RPMI7951 (cell line): ENCODE data around the gene SEMA3C. TPM values are rescaled to one million over a fixed set of nuclear protein-coding genes. Genes with fewer than 3 reads are reported as not detected.

Experiments
- DNase-seq: peaks from one replicate; pipeline ENCODE4 v3.0.0-alpha.2; 2012; ENCODE audit warnings: low read depth
- total RNA-seq: library from RNA; depleted of rRNA; stranded (reverse); fragments of >200 nt; shearing (Covaris generic); gene quantifications from 2 replicates; pipeline ENCODE4 v1.2.3, GENCODE V29; 2014

SEMA3C gene
- total RNA-seq, 1 experiment from 2014 or later, result 119 TPM

DNA sequence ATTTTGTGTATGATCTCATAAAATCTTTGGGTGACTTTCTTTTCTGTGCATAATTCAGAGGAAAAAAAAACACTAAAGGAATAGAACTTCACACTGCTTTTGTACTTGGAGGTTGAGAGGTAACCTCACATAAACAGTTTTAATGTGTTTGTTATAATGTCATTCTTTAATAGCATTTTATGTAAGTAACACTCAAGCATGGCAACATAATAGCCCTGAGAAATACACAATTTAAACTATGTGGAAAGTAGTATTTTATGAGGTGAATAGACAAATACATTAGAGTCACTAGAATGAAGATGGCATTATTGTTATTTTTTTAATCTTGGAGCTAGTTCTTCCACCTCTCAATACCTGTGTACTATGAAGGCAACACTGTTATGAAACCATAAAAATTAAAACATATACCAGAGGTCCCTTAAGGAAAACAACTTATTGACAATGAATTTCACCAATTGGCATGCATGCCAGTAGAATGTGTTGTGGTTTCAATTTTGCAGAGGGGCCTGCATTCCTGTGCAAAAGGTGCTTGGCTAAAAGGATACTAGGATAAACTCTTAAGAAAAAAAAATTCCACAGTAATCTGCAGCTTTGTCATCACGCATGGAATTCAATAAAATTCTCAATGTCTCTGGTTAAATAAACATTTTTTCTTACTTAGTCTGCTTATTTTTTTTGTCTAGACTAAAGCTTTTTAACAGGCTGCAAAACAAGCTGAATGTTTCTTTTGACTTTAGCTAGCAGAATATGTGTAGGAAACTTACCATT lies 177.9 kb downstream of the SEMA3C start:
- peak; percentile 40 for DNase-seq

DNA sequence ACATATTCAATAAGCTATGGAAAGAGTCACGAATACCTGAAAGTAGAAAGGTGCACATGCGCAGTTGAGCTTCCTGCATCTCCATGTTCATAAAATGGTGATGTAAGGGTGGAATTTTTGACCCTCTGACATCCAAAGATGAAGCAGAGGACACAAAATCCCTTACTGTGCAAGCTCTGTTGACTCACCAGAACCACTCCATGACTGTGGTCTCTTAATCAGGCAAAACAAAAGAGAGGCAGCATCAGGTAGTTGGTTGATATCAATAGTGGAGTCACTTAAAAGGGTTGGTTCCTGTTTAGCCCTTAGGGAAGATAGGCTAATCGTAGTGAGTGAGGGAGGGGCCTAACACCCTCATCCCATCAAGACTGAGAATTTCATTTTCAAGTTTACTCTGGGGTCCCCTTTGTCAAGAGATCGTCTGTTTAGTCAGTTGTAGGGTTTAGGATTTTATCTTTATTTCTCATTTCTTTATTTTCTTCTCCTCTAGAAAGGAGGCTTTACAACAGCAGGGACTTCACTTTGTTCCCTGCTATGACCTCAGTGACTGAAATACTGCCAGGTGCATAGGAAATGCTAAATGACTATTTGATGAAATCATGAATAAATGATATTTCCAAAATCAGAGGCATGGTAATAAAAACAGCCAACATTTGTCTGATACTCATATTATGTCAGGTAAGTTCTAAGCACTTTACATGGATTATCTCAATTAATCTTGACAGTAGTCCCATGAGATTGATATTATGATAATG lies 182.3 kb downstream of the SEMA3C start:
- DNase-seq, result peak; percentile 19

DNA sequence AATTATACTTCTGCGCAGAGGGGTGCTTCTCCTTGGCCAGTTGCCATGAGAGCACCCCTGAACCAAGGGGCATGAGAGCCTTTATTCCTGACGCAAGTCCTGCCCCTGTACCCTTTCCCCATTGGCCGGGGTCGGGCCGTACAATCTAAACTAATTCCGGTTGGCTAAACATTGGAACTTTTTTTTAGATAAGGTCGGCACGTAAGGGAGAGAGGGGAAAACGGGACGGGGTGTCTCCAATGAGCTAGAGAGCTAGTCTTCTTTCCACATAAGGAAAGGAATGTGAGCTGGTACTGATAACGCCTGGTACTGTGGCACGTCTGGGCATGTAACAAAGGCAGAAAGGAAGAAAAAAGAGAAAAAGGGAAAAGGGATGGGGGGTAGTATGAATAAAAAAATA lies 183.5 kb downstream of the SEMA3C start:
- DNase-seq, result no peak

DNA sequence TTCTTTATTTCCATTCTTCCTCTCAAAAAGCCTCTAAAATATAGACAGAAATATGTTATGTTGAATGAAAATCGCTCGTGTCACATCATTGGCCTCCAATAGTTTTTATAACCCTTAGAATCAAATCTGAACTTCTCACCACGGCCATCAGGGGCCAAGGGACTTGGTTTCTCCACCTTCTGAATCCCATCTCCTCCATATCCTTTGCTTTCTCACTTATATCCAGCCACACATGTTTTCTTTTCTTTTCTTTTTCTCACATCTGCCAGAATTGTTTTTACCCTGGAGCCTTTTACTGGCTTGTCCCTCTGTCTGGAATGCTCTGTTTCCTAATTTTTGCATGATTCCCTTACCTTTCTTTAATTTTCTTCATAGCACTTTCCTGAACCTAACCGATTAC lies 184.8 kb downstream of the SEMA3C start:
- DNase-seq, result no peak

DNA sequence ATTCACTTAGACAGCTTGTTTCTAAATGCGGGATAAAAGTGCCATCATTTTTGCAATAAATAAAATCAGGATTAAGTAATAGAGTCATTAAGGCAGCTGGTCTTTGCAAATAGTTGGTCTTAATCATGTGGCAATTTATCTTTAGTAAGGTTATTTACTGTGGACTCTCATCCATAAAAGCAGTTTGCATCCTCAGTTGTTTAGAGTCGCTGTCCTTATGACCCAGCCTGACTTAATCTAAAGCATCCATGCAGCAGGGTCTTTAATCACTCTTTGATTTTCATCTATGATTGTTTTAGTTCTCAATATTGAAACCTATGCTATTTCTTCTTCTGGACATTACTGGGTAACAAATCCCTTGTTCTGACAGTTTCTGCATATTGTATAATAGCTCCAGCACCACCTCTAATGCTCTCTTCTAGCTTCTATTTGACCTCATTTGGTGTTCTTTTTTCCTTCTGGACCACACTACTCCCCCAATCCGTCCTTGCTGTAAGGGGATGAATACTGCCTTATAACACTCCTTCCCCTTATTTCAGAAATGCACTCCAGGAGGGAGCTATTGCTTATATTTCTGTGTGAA lies 185.4 kb downstream of the SEMA3C start:
- DNase-seq, result no peak

DNA sequence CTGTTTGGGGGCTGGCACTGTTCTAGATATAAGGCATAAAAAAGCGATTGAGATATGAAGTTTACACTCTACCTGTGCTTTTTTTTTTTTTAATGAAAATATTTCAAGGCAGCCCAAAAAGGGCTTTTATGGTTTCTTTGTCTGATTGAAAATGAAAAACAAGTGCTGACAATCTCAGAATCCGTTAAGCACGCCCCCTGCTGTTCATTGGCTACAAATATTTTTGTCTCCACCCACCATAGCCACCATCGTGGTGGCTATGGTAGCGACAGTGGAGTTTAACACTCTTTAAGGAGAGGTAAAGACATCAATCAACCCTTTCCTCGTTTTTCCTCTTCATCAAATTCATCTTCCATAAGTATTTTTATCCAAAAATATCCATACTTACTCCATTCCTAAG lies 186.2 kb downstream of the SEMA3C start:
- peak; percentile 41 for DNase-seq

DNA sequence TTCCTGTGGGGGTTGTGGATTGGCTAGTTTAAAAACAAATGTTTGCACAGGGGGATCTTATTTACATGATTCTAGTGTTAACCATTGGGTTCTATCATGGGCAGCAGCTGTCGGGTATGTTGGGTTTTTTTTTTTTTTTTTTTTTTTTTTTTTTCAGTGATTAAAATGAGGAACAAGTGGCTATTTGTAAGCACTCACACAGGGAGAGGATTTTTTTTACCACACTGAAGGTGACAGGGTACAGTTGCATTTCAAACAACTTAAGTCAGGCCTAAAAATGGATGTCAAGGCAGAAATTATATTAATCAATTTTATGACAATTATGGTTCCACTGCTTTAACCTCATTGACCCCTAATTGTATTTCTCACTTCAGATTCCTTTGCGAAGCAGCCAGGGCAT lies 187.6 kb downstream of the SEMA3C start:
- no peak for DNase-seq

DNA sequence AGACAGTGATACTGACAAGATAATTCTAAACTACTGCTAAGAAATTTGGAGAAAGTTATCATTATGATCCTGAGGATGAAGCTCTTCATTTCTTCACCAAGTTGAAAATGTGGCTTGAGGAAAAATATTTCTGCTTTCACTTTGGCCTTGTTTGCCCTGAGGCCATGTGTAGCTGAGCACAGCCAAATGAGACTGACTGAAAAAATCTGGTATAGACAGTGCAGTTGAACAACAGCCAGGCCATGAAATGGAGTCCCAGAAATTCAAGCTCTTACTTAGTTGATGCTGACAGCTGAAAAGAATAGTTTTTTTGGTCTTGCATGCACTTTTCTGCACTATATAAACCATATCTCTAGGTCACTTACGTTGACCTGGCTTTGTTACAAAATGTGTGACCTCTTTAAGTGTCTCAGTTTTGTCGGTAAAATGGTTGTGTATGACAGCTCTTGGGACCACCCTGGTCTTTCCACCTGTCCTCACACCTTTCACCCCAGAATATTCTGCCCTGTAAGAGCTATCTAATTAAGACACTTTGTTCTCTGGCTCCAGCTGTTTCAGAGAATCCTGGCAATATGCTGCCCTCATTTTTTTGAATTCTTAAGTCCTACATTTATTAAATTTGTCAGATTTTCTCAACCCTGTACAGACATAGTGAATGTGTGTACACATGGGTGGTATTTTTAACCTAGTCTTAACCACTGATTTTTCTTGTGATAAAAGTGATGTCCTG lies 189.1 kb downstream of the SEMA3C start:
- peak; percentile 79 for DNase-seq

DNA sequence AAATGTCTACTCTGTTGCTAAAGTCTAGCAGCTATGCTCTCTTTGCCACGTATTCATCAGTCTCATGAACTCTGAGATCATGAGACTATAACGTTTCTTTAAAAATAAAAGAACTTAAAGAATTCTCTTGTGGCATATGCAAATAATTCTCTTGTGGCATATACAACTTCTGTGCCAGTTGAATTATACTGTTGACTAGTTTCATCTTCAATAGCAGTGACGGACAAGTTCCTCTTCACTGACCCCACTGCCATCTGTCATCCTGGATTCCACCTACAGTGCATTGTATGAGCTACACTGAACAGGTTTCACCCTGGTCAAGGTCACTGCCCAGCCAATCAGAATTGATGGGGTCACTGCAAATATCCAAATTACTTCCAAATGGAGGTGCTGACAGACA lies 192.2 kb downstream of the SEMA3C start:
- DNase-seq, result no peak

DNA sequence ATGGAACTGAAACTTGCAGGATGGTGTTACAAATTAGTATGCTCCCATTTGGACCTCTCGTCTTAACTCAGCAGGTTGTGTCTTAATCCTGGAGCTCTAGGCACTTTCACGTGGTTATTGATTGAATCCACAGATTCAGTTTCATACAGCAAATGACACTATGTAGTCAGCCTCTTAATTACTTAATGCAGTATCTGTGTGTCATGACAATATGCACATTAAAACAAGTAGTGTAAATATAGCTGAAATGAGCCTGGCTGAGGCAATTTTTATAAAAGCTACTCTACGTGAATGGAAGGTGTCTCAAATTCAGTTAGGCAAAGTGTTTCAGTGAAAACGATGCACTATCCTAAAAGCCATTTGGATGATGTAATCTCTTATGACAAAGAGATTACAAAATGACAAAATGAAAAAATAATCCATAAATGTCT lies 193.7 kb downstream of the SEMA3C start:
- DNase-seq, result no peak

DNA sequence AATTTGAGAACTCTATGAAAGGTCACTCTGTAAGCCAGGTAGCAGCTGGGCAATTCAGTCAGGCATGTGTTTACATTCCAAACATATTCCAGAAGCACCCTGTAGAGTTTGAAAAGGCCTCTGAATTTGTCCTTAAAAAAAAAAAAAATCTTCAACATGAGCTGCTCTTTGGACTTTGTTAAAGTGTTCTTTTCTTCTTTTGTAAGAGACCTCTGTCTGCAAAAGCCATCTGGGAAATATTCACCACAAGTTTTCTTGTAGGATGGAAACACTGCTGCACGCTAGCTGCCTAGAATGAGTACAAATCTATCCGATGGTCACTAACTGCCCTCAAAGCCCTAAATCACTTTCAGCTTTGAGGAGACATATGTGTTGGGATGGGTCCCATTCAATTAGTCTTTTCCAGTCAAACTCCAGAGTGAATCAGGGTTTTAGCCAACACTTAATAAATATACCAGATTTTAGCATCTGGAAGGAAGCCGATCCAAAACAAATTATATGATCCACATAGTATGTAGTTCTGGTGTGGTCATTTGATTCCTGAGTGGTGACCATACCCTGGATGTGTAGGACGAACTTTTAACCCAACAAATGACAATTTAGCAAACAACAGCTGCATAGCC lies 194.5 kb downstream of the SEMA3C start:
- DNase-seq, result peak; percentile 74

DNA sequence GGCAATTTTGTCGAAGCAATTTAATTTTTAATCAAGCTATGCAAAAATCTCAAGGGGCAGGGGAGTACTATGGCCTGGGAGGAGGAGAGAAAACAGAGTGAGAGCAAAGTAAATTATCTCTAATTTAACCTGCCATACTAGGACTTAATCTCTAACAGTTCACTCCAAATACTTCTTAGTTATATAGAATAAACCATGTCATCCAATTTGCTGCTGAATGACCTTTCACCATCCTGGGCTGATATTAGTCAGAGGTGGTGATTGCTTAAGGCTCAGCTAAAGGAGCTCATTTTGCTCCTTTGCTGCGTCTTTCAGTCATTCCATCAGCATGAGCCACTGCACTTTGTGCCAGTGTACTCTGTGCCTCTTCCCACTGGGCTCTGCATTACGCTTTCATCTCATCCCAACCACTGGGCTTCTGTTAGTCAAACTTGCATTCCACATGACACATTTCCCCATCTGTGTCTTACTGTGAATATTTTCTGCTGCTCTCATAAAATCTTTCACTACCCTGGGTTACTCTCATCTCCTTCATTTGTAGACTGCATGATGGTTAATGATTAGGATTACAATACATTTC lies 196.1 kb downstream of the SEMA3C start:
- DNase-seq, result peak; percentile 99

DNA sequence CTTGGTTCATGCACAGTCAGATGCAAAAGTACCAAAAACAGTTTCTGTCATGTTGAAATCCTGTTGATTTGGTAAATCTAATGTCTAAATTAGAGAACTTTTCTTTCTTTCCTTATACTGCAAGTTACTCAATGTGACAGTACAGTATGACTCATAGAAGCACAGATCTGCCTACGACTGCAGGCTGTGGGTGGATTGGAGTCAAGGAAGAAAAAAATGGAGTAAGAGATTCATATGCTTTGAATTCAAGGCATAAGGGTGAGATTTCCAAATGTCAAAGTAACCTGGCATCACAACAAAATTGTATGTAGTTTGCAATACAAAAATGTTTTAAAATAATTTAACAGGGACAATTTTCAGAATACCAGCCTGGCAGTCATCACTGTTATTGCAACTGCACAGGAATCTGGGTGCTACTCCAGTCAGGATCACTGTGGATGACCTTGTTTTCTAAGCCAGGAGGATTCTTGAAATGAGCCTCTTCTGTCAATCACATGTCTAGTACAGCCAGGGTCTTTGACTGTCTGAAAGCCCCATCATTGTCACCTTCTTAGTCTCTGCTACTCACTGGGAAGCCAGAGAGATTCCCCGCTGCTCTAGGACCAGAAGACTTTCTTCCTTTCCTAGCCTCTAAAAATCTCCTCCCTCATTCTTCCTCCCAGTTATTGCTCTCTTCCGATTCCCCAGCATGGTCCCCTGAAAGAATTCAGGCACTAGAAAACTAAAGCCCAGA lies 196.8 kb downstream of the SEMA3C start:
- peak; percentile 82 for DNase-seq

DNA sequence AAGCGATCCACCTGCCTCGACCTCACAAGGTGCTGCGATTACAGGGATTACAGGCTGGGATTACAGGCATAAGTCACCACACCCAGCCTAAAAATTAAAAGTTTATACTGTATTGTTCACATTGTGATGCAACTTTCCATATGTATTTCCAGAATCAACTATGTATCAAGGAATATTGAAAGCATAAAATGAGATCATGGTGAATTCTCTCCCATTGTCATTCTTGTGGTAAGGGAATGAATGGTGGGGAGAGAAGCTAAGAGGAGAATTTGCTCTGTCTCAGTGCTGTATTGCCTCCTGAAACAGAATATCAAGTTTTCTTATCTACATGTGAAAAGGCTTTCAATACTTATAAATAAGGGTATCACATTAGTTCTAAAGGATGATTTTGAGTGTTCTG lies 198.7 kb downstream of the SEMA3C start:
- DNase-seq, result no peak

DNA sequence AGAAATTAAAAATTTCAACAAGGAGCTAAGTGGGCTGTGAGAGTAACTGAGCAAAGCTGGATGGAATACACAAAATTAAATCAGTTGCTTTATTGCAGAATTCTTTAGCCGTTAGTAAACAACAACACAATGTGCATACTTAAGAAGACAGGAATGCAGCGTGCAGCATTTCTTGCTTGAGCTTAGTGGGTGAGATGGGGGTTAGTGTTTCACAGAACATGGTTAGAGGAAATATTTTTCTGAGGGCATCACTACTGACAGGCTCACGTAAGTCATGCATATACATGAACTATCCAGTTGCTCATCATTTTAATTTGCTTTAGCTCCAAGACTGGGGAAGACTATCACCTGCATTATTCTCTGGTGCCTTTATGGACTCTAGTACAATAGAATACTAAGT lies 199.6 kb downstream of the SEMA3C start:
- peak; percentile 45 for DNase-seq

DNA sequence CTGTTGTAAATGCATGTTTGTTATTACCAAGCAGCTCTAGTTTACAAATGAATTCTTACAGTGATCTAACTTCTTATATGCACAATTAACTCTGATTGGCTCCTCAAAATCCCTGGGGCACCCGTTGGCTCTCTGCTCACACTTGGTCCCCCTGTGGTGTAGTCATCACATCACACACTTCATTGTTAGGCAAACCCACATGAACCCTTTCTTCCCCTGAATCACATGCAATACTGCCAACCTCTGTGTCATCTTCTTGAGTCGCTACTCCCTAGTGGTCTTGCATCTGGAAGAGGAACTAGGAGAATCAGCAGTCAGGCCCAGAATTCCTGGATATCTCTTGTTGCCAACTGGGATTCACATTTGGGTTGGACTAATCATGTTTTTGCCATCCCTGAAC lies 207.3 kb downstream of the SEMA3C start:
- DNase-seq, result peak; percentile 75

DNA sequence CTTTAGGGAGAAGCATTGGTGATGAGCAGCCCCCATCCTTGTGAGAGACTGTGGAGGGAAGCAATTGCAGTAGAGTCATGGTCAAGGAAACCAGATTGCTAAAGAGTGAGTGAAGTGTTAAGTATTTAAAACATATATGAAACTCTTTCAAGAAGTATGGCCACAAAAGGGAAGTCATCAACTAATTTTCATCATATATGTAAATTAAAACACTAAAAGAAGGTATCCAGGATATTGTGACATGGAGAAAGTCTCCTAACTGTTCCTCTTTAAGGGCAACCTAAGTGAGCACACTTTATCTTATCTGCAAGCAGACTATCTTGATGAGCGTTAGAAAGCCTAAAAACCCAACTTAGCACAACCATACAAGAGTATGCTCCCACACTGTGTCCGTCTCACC lies 210.7 kb downstream of the SEMA3C start:
- no peak for DNase-seq

DNA sequence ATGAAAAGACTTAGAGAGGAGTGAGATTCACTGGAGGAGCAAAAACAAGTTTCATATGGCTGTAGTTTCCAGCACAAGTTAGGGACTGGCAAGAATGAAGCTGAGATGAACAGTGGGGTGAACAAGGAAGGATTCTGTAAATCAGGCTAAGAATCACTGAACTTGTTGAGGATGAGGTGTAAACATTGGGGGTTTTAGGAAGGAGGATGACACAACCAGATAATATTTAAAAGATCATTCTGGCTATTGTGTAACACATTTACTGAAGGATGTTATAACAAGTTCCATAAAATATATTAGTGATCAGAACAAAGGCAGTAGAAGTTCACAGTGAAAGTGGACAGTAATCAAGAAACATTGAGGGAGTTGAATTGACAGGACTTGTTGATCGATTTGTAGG lies 211.5 kb downstream of the SEMA3C start:
- DNase-seq, result no peak

DNA sequence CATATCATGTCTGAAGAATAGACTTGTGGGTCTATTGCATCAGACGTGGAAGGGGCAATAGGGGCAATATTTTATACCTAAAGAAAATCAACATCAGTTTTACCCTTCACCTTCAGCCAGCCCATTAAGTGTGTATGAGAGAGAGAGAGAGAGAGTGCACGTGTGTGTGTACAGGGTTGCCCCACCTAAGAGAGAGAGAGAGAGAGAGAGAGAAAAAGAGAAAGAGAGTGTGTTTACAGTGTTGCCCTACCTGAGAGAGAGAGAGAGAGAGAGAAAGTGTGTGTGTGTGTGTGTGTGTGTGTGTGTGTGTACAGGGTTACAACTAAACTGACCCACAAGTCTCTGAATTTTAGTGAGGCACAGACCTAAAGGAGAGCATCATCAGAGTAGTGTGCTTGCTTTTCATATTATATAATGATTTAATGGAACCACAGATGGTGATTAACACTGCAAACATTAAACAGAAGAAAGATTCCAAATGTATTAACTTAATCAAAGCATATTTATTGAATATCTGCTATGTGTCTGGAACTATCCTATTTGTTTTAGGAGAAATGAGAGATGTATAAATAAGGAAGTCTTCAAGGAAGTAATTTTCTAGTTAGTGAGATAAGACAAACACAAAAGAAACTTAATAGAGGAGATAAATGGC lies 213.6 kb downstream of the SEMA3C start:
- no peak for DNase-seq

DNA sequence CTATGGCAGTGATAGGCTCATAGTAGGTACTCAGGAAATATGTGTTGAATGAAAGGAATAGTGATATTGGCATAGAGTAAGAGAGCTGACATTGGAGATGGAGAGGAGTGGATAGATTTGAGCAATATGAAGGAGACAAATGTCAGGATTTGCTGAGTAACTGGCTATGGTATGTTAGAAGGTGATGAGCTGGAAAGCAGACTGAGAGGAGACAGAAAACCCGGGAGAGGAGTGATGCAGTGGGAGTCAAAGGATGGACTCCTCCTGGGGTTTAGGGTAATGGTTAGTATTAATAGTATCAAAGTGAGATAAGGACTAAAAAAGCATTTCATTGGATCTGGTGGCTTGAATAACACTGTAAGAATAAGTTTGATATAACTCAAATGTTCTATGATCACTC lies 215.6 kb downstream of the SEMA3C start:
- no peak for DNase-seq
